Measurements from ENCODE around the gene CHIC2.

The CHIC2 gene

GRCh38 chr4:54100595-54101189, 36.3 kb upstream of the CHIC2 start:
- no peaks in the 10 kb centered on the region for H3K27me3 ChIP-seq (ENCODE audit: insufficient read depth, low read length)
- H3K36me3 ChIP-seq (ENCODE audit: insufficient read depth, low read length), result no peaks in the 10 kb centered on the region
- H3K4me1 ChIP-seq (ENCODE audit: insufficient read depth, low read length, severe bottlenecking), result peaks cover 8% of the 10 kb centered on the region
- H3K4me2 ChIP-seq (ENCODE audit: low read length), result peak overlapping the region; percentile 11; the same call in 1 of the 2 replicates
- H3K79me2 ChIP-seq (ENCODE audit: insufficient read depth, low read length), result no peaks in the 10 kb centered on the region
- TF ChIP-seq EZH2 (IDR thresholded peaks at IDR 0.05; ENCODE audit: borderline replicate concordance, low read length) (no peak), CTCF (IDR thresholded peaks at IDR 0.05; ENCODE audit: low read length) (no peak)
- no peaks in the 10 kb centered on the region for H3K9me2 ChIP-seq (ENCODE audit: low read depth, low read length)
- no peaks in the 10 kb centered on the region for H3F3A ChIP-seq (ENCODE audit: insufficient read depth, low read length)
- no peak overlapping the region for H2AFZ ChIP-seq (ENCODE audit: low read length)
- no peaks in the 10 kb centered on the region for H4K20me1 ChIP-seq (ENCODE audit: insufficient read depth, low read length)
- H3K9me3 ChIP-seq (ENCODE audit: low read length), result no peaks in the 10 kb centered on the region
- H3K27ac ChIP-seq (ENCODE audit: low read depth, low read length, poor library complexity, severe bottlenecking), result no peak overlapping the region
- H3K9ac ChIP-seq (ENCODE audit: low read length), result no peak overlapping the region
- H3K4me3 ChIP-seq (ENCODE audit: low read depth, low read length, poor library complexity, severe bottlenecking), result no peak overlapping the region

- no peaks in the 10 kb centered on the region for H3K27me3 ChIP-seq (ENCODE audit: insufficient read depth, low read length)
- peaks cover 8% of the 10 kb centered on the region for H3K4me1 ChIP-seq (ENCODE audit: insufficient read depth, low read length, severe bottlenecking)
- no peaks in the 10 kb centered on the region for H3K36me3 ChIP-seq (ENCODE audit: insufficient read depth, low read length)
- H3K9me2 ChIP-seq (ENCODE audit: low read depth, low read length), result no peaks in the 10 kb centered on the region
- TF ChIP-seq CTCF (IDR thresholded peaks at IDR 0.05; ENCODE audit: low read length) (no peak), EZH2 (IDR thresholded peaks at IDR 0.05; ENCODE audit: borderline replicate concordance, low read length) (no peak)
- no peaks in the 10 kb centered on the region for H4K20me1 ChIP-seq (ENCODE audit: insufficient read depth, low read length)
- H3K27ac ChIP-seq (ENCODE audit: low read depth, low read length, poor library complexity, severe bottlenecking), result no peak within 1 kb of the TSS
- no peak within 1 kb of the TSS for H2AFZ ChIP-seq (ENCODE audit: low read length)
- H3K9me3 ChIP-seq (ENCODE audit: low read length), result no peaks in the 10 kb centered on the region
- H3K9ac ChIP-seq (ENCODE audit: low read length), result no peak within 1 kb of the TSS
- H3K79me2 ChIP-seq (ENCODE audit: insufficient read depth, low read length), result no peaks in the 10 kb centered on the region
- no peaks in the 10 kb centered on the region for H3F3A ChIP-seq (ENCODE audit: insufficient read depth, low read length)
- no peak within 1 kb of the TSS for H3K4me3 ChIP-seq (ENCODE audit: low read depth, low read length, poor library complexity, severe bottlenecking)
- peak within 1 kb of the TSS; percentile 29; the same call in 1 of the 2 replicates for H3K4me2 ChIP-seq (ENCODE audit: low read length)
Observed at GRCh38 chr4:54099748-54100574, 35.6 kb upstream of the CHIC2 start, which contains the start of gene GSX2. Gene GSX2 (plus strand): TSS chr4:54100163. CDS start chr4:54100345, 182 bp downstream.

GRCh38 chr4:54099287-54099747, 34.9 kb upstream of the CHIC2 start:
- TF ChIP-seq CTCF (IDR thresholded peaks at IDR 0.05; ENCODE audit: low read length), result no peak
- no peak for TF ChIP-seq EZH2 (IDR thresholded peaks at IDR 0.05; ENCODE audit: borderline replicate concordance, low read length)
- H3K4me2 ChIP-seq (ENCODE audit: low read length), result peak overlapping the region; percentile 29; the same call in 1 of the 2 replicates

More at GRCh38 chr4:54099287-54099747, 34.9 kb upstream of the CHIC2 start:
- Histone ChIP-seq H3K9ac (ENCODE audit: low read length) (no peak overlapping the region), H3K4me3 (ENCODE audit: low read depth, low read length, poor library complexity, severe bottlenecking) (no peak overlapping the region), H3K79me2 (ENCODE audit: insufficient read depth, low read length) (no peaks in the 10 kb centered on the region), H3K27ac (ENCODE audit: low read depth, low read length, poor library complexity, severe bottlenecking) (no peak overlapping the region), H3K9me3 (ENCODE audit: low read length) (no peaks in the 10 kb centered on the region), H3K36me3 (ENCODE audit: insufficient read depth, low read length) (no peaks in the 10 kb centered on the region), H3K4me1 (ENCODE audit: insufficient read depth, low read length, severe bottlenecking) (peaks cover 8% of the 10 kb centered on the region), H2AFZ (ENCODE audit: low read length) (no peak overlapping the region), H4K20me1 (ENCODE audit: insufficient read depth, low read length) (no peaks in the 10 kb centered on the region), H3K9me2 (ENCODE audit: low read depth, low read length) (no peaks in the 10 kb centered on the region), H3F3A (ENCODE audit: insufficient read depth, low read length) (no peaks in the 10 kb centered on the region), H3K27me3 (ENCODE audit: insufficient read depth, low read length) (no peaks in the 10 kb centered on the region)
